GM18508 (cell line): ENCODE data around the gene MRFAP1.

Source experiments
- ATAC-seq: cut with Tn5 transposase; IDR thresholded peaks from one replicate; pipeline ENCODE4 v1.9.1; 2021; ENCODE audit warnings: moderate number of reproducible peaks; ENCODE audit not compliant: insufficient read depth, unreplicated experiment

The MRFAP1 gene

GRCh38 chr4:6687947-6688878 lies 47.7 kb downstream of the MRFAP1 start:
- no peak for ATAC-seq

- no peak for ATAC-seq
Measured at GRCh38 chr4:6688879-6689505, 48.5 kb downstream of the MRFAP1 start.

GRCh38 chr4:6689506-6689960 lies 49.0 kb downstream of the MRFAP1 start:
- ATAC-seq = no peak
